Hepatocyte (in vitro differentiated cells): Measurements from ENCODE around the gene GRID1. TPM values are rescaled to one million over a fixed set of nuclear protein-coding genes. Genes with fewer than 3 reads are reported as not detected.

Experiments
- DNase-seq: peaks from one replicate; pipeline ENCODE4 v3.0.0-alpha.2; 2016; ENCODE audit warnings: low spot score
- H2AFZ ChIP-seq: fragments of 200-600 bp; sonication (generic); 2 replicates; pipeline ENCODE4 v1.6.0; 2016; ENCODE audit warnings: antibody characterized with exemption, mild to moderate bottlenecking
- H3K27ac ChIP-seq: fragments of 200-600 bp; sonication (generic); 2 replicates; pipeline ENCODE4 v1.5.1; 2016; ENCODE audit warnings: mild to moderate bottlenecking
- H3K27me3 ChIP-seq: fragments of 200-600 bp; sonication (generic); 2 replicates; pipeline ENCODE4 v1.6.1; 2016
- H3K36me3 ChIP-seq: fragments of 200-600 bp; sonication (generic); replicated peaks from 2 replicates; pipeline ENCODE4 v1.5.1; 2016; ENCODE audit warnings: low read depth; ENCODE audit not compliant: insufficient read depth
- H3K4me1 ChIP-seq: fragments of 200-600 bp; sonication (generic); 2 replicates; pipeline ENCODE4 v1.5.1; 2016; ENCODE audit warnings: mild to moderate bottlenecking, moderate library complexity; ENCODE audit not compliant: insufficient read depth
- H3K4me2 ChIP-seq: fragments of 200-600 bp; sonication (generic); 2 replicates; pipeline ENCODE4 v1.6.0; 2016
- H3K4me3 ChIP-seq: fragments of 200-600 bp; sonication (generic); 2 replicates; pipeline ENCODE4 v1.5.1; 2016; ENCODE audit warnings: mild to moderate bottlenecking
- H3K79me2 ChIP-seq: fragments of 200-600 bp; sonication (generic); 2 replicates; pipeline ENCODE4 v1.6.0; 2017; ENCODE audit warnings: mild to moderate bottlenecking
- H3K9me2 ChIP-seq: fragments of 200-600 bp; sonication (generic); replicated peaks from 2 replicates; pipeline ENCODE4 v1.6.0; 2017; ENCODE audit warnings: mild to moderate bottlenecking; ENCODE audit not compliant: insufficient read depth
- H3K9me3 ChIP-seq: fragments of 200-600 bp; sonication (generic); 2 replicates; pipeline ENCODE4 v1.5.1; 2016; ENCODE audit warnings: low read depth, mild to moderate bottlenecking
- H4K20me1 ChIP-seq: fragments of 200-600 bp; sonication (generic); 2 replicates; pipeline ENCODE4 v1.6.0; 2016; ENCODE audit warnings: mild to moderate bottlenecking; ENCODE audit not compliant: insufficient read depth, poor library complexity, severe bottlenecking
- EZH2 ChIP-seq: fragments of 200-600 bp; sonication (generic); IDR thresholded peaks from 2 replicates; pipeline ENCODE4 v1.6.1; 2016; ENCODE audit warnings: antibody characterized with exemption, mild to moderate bottlenecking, borderline replicate concordance
- EZH2phosphoT487 ChIP-seq: fragments of 200-600 bp; sonication (generic); IDR thresholded peaks from one replicate; pipeline ENCODE4 v1.6.1; 2018; ENCODE audit warnings: antibody characterized with exemption, mild to moderate bottlenecking, low read depth, moderate library complexity; ENCODE audit not compliant: unreplicated experiment, severe bottlenecking
- WGBS: methylation state at CpG from one replicate; pipeline ENCODE4 v1.1.6; 2016; ENCODE audit warnings: low lambda C conversion rate; ENCODE audit errors: missing lambda C conversion rate; 5-methylcytosine and 5-hydroxymethylcytosine counted together
- polyA plus RNA-seq: library from polyadenylated mRNA; unstranded; fragments of >200 nt; fragmentation: Nextera tagmentation; extraction: Ambion mirVana; gene quantifications from 2 replicates; pipeline ENCODE4 v1.2.1, GENCODE V29; 2016
- total RNA-seq: library from RNA; depleted of rRNA; stranded (reverse); fragments of >200 nt; gene quantifications from 2 replicates; pipeline ENCODE4 v1.2.3, GENCODE V29; 2014
- TF ChIP-seq, protein P1 (sequence below): fragments of 200-600 bp; sonication (generic); IDR thresholded peaks from 2 replicates; pipeline ENCODE4 v1.5.1; 2016; ENCODE audit warnings: antibody characterized with exemption, mild to moderate bottlenecking; ENCODE audit not compliant: poor library complexity

Gene GRID1
- total and polyA plus RNA-seq, 2 experiments from 2014 or later, result 0.07 to 0.37 TPM

DNA sequence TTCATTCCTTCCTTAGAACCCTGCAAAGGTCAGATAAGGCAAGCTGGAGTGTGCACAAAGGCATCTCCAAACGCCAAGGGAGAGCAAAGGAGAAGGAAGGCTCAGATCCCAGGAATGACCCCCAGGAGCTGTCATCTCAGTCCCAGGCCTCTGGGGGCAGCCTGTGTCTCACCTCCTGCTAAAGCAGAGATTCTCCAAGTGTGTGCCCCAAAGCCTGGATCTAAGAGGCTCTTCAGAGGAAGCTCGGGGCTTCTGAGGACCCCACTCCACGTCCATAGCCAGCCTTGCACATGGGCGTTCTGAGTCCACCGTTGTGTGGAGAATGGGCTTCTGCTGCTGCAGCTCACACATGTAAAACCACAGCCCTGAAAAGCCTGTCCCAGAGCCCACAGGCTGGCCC is 5.1 kb upstream of the GRID1 start:
- no peaks in the 10 kb centered on the region for H3K9me2 ChIP-seq
- H3K27me3 ChIP-seq, result peaks cover 61% of the 10 kb centered on the region
- no peak overlapping the region for H3K27ac ChIP-seq
- no peak overlapping the region for H3K4me3 ChIP-seq
- no peak overlapping the region for H2AFZ ChIP-seq
- H3K36me3 ChIP-seq, result no peaks in the 10 kb centered on the region
- H3K79me2 ChIP-seq, result no peaks in the 10 kb centered on the region
- H4K20me1 ChIP-seq, result no peaks in the 10 kb centered on the region
- peaks cover 8% of the 10 kb centered on the region for H3K4me1 ChIP-seq
- no peaks in the 10 kb centered on the region for H3K9me3 ChIP-seq
- 72% methylated on average over 4 of the region's 5 CpGs for WGBS
- DNase-seq, result no peak
- no peak for TF ChIP-seq EZH2phosphoT487
- TF ChIP-seq EZH2, result no peak
- TF ChIP-seq, protein P1, sequence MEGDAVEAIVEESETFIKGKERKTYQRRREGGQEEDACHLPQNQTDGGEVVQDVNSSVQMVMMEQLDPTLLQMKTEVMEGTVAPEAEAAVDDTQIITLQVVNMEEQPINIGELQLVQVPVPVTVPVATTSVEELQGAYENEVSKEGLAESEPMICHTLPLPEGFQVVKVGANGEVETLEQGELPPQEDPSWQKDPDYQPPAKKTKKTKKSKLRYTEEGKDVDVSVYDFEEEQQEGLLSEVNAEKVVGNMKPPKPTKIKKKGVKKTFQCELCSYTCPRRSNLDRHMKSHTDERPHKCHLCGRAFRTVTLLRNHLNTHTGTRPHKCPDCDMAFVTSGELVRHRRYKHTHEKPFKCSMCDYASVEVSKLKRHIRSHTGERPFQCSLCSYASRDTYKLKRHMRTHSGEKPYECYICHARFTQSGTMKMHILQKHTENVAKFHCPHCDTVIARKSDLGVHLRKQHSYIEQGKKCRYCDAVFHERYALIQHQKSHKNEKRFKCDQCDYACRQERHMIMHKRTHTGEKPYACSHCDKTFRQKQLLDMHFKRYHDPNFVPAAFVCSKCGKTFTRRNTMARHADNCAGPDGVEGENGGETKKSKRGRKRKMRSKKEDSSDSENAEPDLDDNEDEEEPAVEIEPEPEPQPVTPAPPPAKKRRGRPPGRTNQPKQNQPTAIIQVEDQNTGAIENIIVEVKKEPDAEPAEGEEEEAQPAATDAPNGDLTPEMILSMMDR, result no peak
- no peak overlapping the region for H3K4me2 ChIP-seq

DNA sequence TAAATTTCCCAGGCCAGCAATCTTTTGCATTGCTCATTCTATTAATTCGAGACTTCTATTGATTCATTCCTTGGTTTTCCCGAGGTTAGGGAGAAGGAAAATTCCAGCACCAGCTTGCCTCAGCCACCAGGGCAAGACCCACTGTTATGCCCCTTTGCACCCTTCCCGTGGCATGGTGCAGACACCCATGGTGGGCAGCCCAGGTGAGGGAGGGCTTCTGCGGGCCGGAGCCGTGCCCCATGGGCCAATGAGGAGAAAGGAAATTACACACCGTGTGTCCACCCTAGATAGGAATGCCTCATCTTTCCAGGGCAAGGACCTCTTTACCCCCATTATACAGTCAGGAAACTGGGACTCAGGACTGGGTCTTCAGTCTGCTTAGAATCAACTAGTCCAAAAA is 4.5 kb upstream of the GRID1 start:
- H3K9me2 ChIP-seq, result no peaks in the 10 kb centered on the region
- H3K36me3 ChIP-seq, result no peaks in the 10 kb centered on the region
- 85% methylated on average over 7 of the region's 7 CpGs for WGBS
- H3K4me2 ChIP-seq, result no peak overlapping the region
- peaks cover 8% of the 10 kb centered on the region for H3K4me1 ChIP-seq
- H3K79me2 ChIP-seq, result no peaks in the 10 kb centered on the region
- no peak overlapping the region for H3K4me3 ChIP-seq
- no peaks in the 10 kb centered on the region for H4K20me1 ChIP-seq
- peaks cover 62% of the 10 kb centered on the region for H3K27me3 ChIP-seq
- H2AFZ ChIP-seq, result no peak overlapping the region
- H3K9me3 ChIP-seq, result no peaks in the 10 kb centered on the region
- TF ChIP-seq EZH2phosphoT487 (no peak), EZH2 (no peak)
- TF ChIP-seq, protein P1, result no peak
- DNase-seq, result no peak
- H3K27ac ChIP-seq, result no peak overlapping the region

DNA sequence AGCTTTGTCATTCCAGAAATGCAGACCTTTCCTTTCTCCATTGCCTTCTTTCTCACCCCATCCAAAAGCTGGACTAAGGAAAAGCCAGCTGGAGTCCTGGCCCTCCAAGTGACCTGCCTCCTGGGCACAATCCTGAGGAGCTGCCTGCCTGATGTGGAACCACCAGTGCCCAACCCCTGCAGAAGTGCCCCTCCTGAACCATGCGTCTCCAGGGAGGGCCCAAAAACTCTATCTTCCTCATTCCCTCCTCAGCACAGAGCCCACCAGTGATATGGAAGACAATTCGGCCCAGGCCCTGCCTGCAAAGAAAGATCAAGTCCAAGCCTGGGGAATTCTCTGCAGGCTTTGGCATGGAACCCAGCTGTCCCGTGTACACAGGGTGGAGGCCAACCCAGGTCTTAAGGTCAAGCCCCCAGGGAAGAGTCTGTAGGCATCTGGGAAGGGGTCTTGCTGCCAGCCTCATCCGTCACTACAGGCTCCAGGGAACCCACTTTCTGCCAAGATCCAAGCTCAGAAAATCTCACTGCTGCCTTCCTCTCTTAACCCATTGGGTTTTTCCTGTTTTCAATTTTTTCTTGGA is 3.5 kb upstream of the GRID1 start:
- Histone ChIP-seq H3K36me3 (no peaks in the 10 kb centered on the region), H3K4me1 (peaks cover 8% of the 10 kb centered on the region), H2AFZ (no peak overlapping the region), H3K9me2 (no peaks in the 10 kb centered on the region), H3K9me3 (no peaks in the 10 kb centered on the region), H4K20me1 (no peaks in the 10 kb centered on the region), H3K27ac (no peak overlapping the region), H3K4me2 (no peak overlapping the region), H3K79me2 (no peaks in the 10 kb centered on the region), H3K27me3 (peaks cover 70% of the 10 kb centered on the region), H3K4me3 (no peak overlapping the region)
- no peak for DNase-seq
- 87% methylated on average over 4 of the region's 4 CpGs for WGBS
- no peak for TF ChIP-seq EZH2
- TF ChIP-seq, protein P1, result no peak
- TF ChIP-seq EZH2phosphoT487, result no peak

DNA sequence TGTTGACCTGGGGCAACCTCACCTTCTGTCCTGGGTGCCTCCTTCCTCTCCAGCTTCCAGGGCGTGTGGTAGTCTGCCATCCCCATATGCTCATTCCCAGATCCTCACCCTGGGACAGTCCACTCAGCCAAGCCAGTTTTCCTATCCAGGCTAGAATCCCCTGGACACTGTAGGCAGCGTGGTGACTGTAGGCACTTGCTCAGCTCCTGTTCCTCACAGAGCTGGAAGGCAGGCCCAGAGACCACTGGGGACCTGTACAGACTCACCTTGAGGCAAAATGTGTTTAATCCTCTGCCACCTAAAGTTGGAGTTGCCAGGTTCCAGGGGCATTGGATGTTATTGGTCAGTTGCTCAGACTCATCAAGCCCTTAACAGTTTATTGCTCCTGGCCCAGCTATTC is 2.4 kb upstream of the GRID1 start:
- H3K27ac ChIP-seq, result no peak overlapping the region
- H2AFZ ChIP-seq, result no peak overlapping the region
- no peak overlapping the region for H3K4me3 ChIP-seq
- H3K27me3 ChIP-seq, result peaks cover 79% of the 10 kb centered on the region
- H3K36me3 ChIP-seq, result no peaks in the 10 kb centered on the region
- peaks cover 12% of the 10 kb centered on the region for H3K4me1 ChIP-seq
- no peak overlapping the region for H3K4me2 ChIP-seq
- no peaks in the 10 kb centered on the region for H3K79me2 ChIP-seq
- 76% methylated on average over 2 of the region's 2 CpGs for WGBS
- TF ChIP-seq EZH2phosphoT487 (no peak), EZH2 (no peak)
- TF ChIP-seq, protein P1, result no peak
- no peak for DNase-seq
- H3K9me2 ChIP-seq, result no peaks in the 10 kb centered on the region
- H3K9me3 ChIP-seq, result no peaks in the 10 kb centered on the region
- no peaks in the 10 kb centered on the region for H4K20me1 ChIP-seq
